Sigmoid colon (tissue), 7 donors: ENCODE data around the gene SYCE1L. TPM values are rescaled to one million over a fixed set of nuclear protein-coding genes. Genes with fewer than 3 reads are reported as not detected.

Experiments used
- DNase-seq: peaks from one replicate; pipeline ENCODE4 v3.0.0-alpha.2; 2019
- H3K27ac ChIP-seq, 4 donors: fragments of 200-600 bp; sonication (generic); one replicate each; pipeline ENCODE4 v1.5.1; 2016 to 2019; ENCODE audit warnings: mild to moderate bottlenecking in 1 of 4
- H3K27me3 ChIP-seq, 3 donors: fragments of 200-600 bp; sonication (generic); one replicate each; pipeline ENCODE4 v1.5.1; 2019; ENCODE audit warnings: mild to moderate bottlenecking in 1 of 3
- H3K36me3 ChIP-seq, 4 donors: fragments of 200-600 bp; sonication (generic); one replicate each; pipeline ENCODE4 v1.5.1; 2016 to 2019
- H3K4me1 ChIP-seq, 4 donors: fragments of 200-600 bp; sonication (generic); one replicate each; pipeline ENCODE4 v1.5.1; 2017 to 2019
- H3K4me3 ChIP-seq, 4 donors: fragments of 200-600 bp; sonication (generic); one replicate each; pipeline ENCODE4 v1.5.1; 2017 to 2019; ENCODE audit warnings: mild to moderate bottlenecking in 2 of 4, moderate library complexity in 1 of 4
- H3K9me3 ChIP-seq, 4 donors: fragments of 200-600 bp in 3 of 4; sonication (generic) in 3 of 4; one replicate each; pipeline versions ENCODE4 v1.5.1 to v1.6.1; 2013 to 2019
- EP300 ChIP-seq, 4 donors: sonication (generic); formaldehyde crosslinking; IDR thresholded peaks; one replicate each; pipeline ENCODE4 v1.6.1; 2017; ENCODE audit warnings: antibody characterized with exemption in 4 of 4
- POLR2A ChIP-seq, 2 donors: fragments of 450-650 bp; IDR thresholded peaks; one replicate each; pipeline ENCODE4 v1.6.1; 2016; ENCODE audit warnings: antibody characterized with exemption in 2 of 2, mild to moderate bottlenecking in 2 of 2, moderate library complexity in 2 of 2
- POLR2AphosphoS5 ChIP-seq, 4 donors: sonication (generic); formaldehyde crosslinking; IDR thresholded peaks; one replicate each; pipeline ENCODE4 v1.6.1; 2017; ENCODE audit warnings: antibody characterized with exemption in 4 of 4
- WGBS, 2 donors: extraction: QIAGEN DNeasy Blood & Tissue Kit; methylation state at CpG; one replicate each; pipeline ENCODE4 v1.1.7; 2013; 5-methylcytosine and 5-hydroxymethylcytosine counted together
- intact Hi-C: fragments of 100-400 bp; cut with DNase I; formaldehyde crosslinking; loops from one replicate; pipeline ENCODE4 v1.15.1; 2023
- polyA plus RNA-seq, 3 donors: library from polyadenylated mRNA; stranded (reverse); fragments of 200-250 nt; gene quantifications; one replicate each; pipeline ENCODE4 v1.2.3, GENCODE V29; 2013
- total RNA-seq, 4 donors: library from RNA; depleted of rRNA; stranded (reverse); fragments of >200 nt; gene quantifications; one replicate each; pipeline ENCODE4 v1.1.0, GENCODE V29; 2016
- TF ChIP-seq, protein P1 (sequence below), 4 experiments: fragments of 450-650 bp in 3 of 4; fragments of 200-600 bp in 1 of 4; IDR thresholded peaks; one replicate each; pipeline ENCODE4 v1.5.1; 2016 to 2019; ENCODE audit warnings: antibody characterized with exemption in 4 of 4, mild to moderate bottlenecking in 3 of 4, moderate library complexity in 2 of 4
- donor health status: healthy with polysubstance abuse.
- donor health status: Bipolar disorder and iron deficiency.
- donor health status: healthy.

Gene SYCE1L
- total and polyA plus RNA-seq, 7 donors: 0.71 to 4.8 (median 1.2) TPM; not detected in 2

- Histone ChIP-seq H3K9me3 (no peaks in the 10 kb centered on the region), H3K4me3 (peak overlapping the region; percentile 39 to 63 (median 50)), H3K4me1 (peaks cover 0 to 19% (median 10%) of the 10 kb centered on the region in 4 donors), H3K36me3 (no peaks in the 10 kb centered on the region), H3K27me3 (peaks cover 4 to 34% (median 23%) of the 10 kb centered on the region in 3 donors), H3K27ac (peak overlapping the region; percentile 16 to 77 (median 54))
- TF ChIP-seq POLR2AphosphoS5 (IDR thresholded peaks at IDR 0.05): peak in 2 of 4 donors; percentile 9 to 21
- TF ChIP-seq, protein P1, sequence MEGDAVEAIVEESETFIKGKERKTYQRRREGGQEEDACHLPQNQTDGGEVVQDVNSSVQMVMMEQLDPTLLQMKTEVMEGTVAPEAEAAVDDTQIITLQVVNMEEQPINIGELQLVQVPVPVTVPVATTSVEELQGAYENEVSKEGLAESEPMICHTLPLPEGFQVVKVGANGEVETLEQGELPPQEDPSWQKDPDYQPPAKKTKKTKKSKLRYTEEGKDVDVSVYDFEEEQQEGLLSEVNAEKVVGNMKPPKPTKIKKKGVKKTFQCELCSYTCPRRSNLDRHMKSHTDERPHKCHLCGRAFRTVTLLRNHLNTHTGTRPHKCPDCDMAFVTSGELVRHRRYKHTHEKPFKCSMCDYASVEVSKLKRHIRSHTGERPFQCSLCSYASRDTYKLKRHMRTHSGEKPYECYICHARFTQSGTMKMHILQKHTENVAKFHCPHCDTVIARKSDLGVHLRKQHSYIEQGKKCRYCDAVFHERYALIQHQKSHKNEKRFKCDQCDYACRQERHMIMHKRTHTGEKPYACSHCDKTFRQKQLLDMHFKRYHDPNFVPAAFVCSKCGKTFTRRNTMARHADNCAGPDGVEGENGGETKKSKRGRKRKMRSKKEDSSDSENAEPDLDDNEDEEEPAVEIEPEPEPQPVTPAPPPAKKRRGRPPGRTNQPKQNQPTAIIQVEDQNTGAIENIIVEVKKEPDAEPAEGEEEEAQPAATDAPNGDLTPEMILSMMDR (IDR thresholded peaks at IDR 0.05): no peak
- WGBS, 2 donors: 21 to 24% methylated on average over 62 of the region's 62 CpGs
- intact Hi-C loops: no loop called here
- peak; percentile 78 for DNase-seq
Measured at GRCh38 chr16:77212741-77213541, 13.7 kb downstream of the SYCE1L start.

DNA sequence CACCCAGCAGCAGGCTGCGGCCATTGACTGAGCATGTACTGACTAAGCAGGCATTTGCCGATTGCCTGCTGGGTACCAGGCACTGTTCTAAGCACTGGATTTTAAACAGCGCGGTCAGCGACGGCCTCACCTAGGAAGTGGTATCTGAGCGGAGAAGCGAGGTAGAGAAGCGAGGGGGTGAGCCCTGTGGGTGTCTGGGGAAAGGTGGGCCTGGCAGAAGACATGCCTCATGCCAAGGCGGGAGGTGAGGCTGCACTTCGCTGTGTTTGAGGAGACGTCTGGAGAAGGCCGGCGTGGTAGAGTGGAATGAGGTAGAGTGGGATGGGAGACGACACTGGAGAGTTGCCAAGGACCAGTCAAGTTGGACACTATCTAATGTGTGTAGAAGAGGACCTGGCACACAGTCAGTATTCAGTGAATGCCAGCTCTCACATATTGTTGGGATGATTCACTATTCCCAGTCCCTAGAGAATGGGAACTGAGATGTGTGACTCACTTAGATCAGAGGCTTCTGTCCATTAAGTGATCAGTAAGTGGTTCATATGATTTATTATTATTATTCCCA, 14.4 kb downstream of the SYCE1L start:
- Histone ChIP-seq H3K4me3 (no peak overlapping the region), H3K36me3 (no peaks in the 10 kb centered on the region), H3K4me1 (peaks cover 0 to 19% (median 10%) of the 10 kb centered on the region in 4 donors), H3K27ac (no peak overlapping the region), H3K27me3 (peaks cover 4 to 34% (median 23%) of the 10 kb centered on the region in 3 donors), H3K9me3 (no peaks in the 10 kb centered on the region)
- TF ChIP-seq POLR2A (IDR thresholded peaks at IDR 0.05) (no peak), POLR2AphosphoS5 (IDR thresholded peaks at IDR 0.05) (no peak), EP300 (IDR thresholded peaks at IDR 0.05) (no peak)
- TF ChIP-seq, protein P1 (IDR thresholded peaks at IDR 0.05): no peak
- intact Hi-C loops: no loop called here
- 88 to 95% methylated on average over 15 of the region's 15 CpGs for WGBS, 2 donors
- DNase-seq: no peak

- Histone ChIP-seq H3K4me3 (no peak overlapping the region), H3K4me1 (peaks cover 0 to 19% (median 10%) of the 10 kb centered on the region in 4 donors), H3K36me3 (no peaks in the 10 kb centered on the region), H3K27me3 (peaks cover 4 to 34% (median 23%) of the 10 kb centered on the region in 3 donors), H3K27ac (no peak overlapping the region), H3K9me3 (no peaks in the 10 kb centered on the region)
- WGBS, 2 donors: 87 to 88% methylated on average over 12 of the region's 12 CpGs
- TF ChIP-seq POLR2A (IDR thresholded peaks at IDR 0.05) (no peak), POLR2AphosphoS5 (IDR thresholded peaks at IDR 0.05) (no peak), EP300 (IDR thresholded peaks at IDR 0.05) (no peak)
- TF ChIP-seq, protein P1 (IDR thresholded peaks at IDR 0.05): no peak
- intact Hi-C loops: no loop called here
- DNase-seq: no peak
Measured at GRCh38 chr16:77214411-77215138, 15.4 kb downstream of the SYCE1L start.

DNA sequence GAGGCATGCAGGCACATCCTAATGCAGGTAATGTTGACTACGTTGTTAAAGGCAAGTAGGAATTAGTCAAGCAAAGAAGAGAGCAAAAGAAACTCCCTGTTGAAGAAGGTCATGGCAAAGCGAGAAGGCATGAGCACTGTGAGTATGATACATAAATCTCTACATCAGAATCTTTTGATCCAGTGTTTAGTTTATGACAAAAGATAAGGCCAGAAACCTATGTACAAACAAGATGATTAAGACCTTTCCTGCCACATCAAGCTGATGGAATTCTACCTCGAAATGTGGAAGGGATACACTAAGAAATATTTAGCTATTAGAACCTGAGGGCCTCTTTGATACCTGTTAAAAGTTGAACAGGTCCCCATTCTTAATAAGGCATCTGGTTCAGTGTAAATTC, 20.2 kb downstream of the SYCE1L start:
- TF ChIP-seq EP300 (IDR thresholded peaks at IDR 0.05) (no peak), POLR2A (IDR thresholded peaks at IDR 0.05) (no peak), POLR2AphosphoS5 (IDR thresholded peaks at IDR 0.05) (no peak)
- TF ChIP-seq, protein P1 (IDR thresholded peaks at IDR 0.05): no peak
- Histone ChIP-seq H3K4me1 (no peaks in the 10 kb centered on the region), H3K36me3 (no peaks in the 10 kb centered on the region), H3K4me3 (no peak overlapping the region), H3K27me3 (no peaks in the 10 kb centered on the region), H3K27ac (no peak overlapping the region), H3K9me3 (no peaks in the 10 kb centered on the region)
- intact Hi-C loops: no loop called here
- DNase-seq: no peak
- WGBS, 2 donors: 87 to 91% methylated on average over 3 of the region's 3 CpGs
